Upper lobe of left lung (tissue), 4 donors: ENCODE data around the gene PTPRN2.

Experiments used
- EP300 ChIP-seq, 4 donors: sonication (generic); formaldehyde crosslinking; IDR thresholded peaks; one replicate each; pipeline ENCODE4 v1.5.1; 2017; ENCODE audit warnings: antibody characterized with exemption in 4 of 4, control low read depth in 2 of 4
- POLR2A ChIP-seq, 4 donors: fragments of 450-650 bp; IDR thresholded peaks; one replicate each; pipeline ENCODE4 v1.5.1; 2016 to 2017; ENCODE audit warnings: antibody characterized with exemption in 4 of 4, mild to moderate bottlenecking in 2 of 4
- POLR2AphosphoS5 ChIP-seq, 2 donors: sonication (generic); formaldehyde crosslinking; IDR thresholded peaks; one replicate each; pipeline ENCODE4 v1.5.1; 2017; ENCODE audit warnings: antibody characterized with exemption in 2 of 2
- TF ChIP-seq, protein P1 (sequence below), 6 experiments: fragments of 450-650 bp in 4 of 6; fragments of 200-600 bp in 2 of 6; sonication (generic) in 2 of 6; IDR thresholded peaks; one replicate each; pipeline ENCODE4 v1.5.1; 2016 to 2019; ENCODE audit warnings: antibody characterized with exemption in 6 of 6

- TF ChIP-seq, protein P1, sequence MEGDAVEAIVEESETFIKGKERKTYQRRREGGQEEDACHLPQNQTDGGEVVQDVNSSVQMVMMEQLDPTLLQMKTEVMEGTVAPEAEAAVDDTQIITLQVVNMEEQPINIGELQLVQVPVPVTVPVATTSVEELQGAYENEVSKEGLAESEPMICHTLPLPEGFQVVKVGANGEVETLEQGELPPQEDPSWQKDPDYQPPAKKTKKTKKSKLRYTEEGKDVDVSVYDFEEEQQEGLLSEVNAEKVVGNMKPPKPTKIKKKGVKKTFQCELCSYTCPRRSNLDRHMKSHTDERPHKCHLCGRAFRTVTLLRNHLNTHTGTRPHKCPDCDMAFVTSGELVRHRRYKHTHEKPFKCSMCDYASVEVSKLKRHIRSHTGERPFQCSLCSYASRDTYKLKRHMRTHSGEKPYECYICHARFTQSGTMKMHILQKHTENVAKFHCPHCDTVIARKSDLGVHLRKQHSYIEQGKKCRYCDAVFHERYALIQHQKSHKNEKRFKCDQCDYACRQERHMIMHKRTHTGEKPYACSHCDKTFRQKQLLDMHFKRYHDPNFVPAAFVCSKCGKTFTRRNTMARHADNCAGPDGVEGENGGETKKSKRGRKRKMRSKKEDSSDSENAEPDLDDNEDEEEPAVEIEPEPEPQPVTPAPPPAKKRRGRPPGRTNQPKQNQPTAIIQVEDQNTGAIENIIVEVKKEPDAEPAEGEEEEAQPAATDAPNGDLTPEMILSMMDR (IDR thresholded peaks at IDR 0.05): no peak
- TF ChIP-seq POLR2A (IDR thresholded peaks at IDR 0.05): no peak
- no peak for TF ChIP-seq POLR2AphosphoS5 (IDR thresholded peaks at IDR 0.05)
- no peak for TF ChIP-seq EP300 (IDR thresholded peaks at IDR 0.05)
These were observed 824.8 kb downstream of the PTPRN2 start for GRCh38 chr7:157762824-157763223.
